Gastrocnemius medialis (tissue), 4 donors: ENCODE results near the gene KCNMB4.

Experiments used
- POLR2A ChIP-seq, 2 donors: fragments of 450-650 bp; IDR thresholded peaks; one replicate each; pipeline ENCODE4 v1.6.1; 2017; ENCODE audit warnings: antibody characterized with exemption in 2 of 2, mild to moderate bottlenecking in 2 of 2, moderate library complexity in 2 of 2
- TF ChIP-seq, protein P1 (sequence below), 5 experiments: fragments of 450-650 bp in 3 of 5; fragments of 200-600 bp in 2 of 5; sonication (generic) in 2 of 5; IDR thresholded peaks in 4 of 5; conservative IDR thresholded peaks in 1 of 5; 1 replicate in 4 of 5; 2 replicates in 1 of 5; pipeline ENCODE4 v1.5.1; 2016 to 2019; ENCODE audit warnings: antibody characterized with exemption in 5 of 5, mild to moderate bottlenecking in 3 of 5, moderate library complexity in 3 of 5

DNA sequence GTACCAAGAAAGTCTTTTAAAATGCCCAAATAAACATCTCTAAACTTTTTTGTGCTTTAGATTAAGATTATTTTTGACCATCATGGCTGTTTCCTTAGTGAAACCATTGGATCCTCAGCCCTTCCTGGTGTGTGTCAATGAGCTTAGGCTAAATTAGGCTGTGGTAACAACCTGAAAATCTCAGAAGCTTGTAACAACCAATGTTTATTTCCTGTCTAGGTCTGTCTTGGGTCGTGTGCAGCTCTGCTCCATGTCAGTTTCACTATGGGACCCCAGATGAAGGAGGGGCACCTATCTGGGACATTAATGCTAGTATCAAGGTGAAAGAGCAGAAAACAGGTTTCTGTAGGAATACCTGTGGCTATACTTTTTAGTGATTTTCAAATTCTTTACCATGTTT is 49.9 kb downstream of the KCNMB4 start:
- TF ChIP-seq, protein P1, sequence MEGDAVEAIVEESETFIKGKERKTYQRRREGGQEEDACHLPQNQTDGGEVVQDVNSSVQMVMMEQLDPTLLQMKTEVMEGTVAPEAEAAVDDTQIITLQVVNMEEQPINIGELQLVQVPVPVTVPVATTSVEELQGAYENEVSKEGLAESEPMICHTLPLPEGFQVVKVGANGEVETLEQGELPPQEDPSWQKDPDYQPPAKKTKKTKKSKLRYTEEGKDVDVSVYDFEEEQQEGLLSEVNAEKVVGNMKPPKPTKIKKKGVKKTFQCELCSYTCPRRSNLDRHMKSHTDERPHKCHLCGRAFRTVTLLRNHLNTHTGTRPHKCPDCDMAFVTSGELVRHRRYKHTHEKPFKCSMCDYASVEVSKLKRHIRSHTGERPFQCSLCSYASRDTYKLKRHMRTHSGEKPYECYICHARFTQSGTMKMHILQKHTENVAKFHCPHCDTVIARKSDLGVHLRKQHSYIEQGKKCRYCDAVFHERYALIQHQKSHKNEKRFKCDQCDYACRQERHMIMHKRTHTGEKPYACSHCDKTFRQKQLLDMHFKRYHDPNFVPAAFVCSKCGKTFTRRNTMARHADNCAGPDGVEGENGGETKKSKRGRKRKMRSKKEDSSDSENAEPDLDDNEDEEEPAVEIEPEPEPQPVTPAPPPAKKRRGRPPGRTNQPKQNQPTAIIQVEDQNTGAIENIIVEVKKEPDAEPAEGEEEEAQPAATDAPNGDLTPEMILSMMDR (IDR thresholded peaks at IDR 0.05 in 4 of 5, conservative IDR thresholded peaks at IDR 0.05 in 1 of 5) = no peak
- TF ChIP-seq POLR2A (IDR thresholded peaks at IDR 0.05) = no peak
